DOHH2 (cell line): ENCODE data around the gene PYY.

ENCODE experiments used
- H3F3A ChIP-seq: fragments of 200-600 bp; sonication (generic), shearing (Covaris generic); 2 replicates; pipeline ENCODE4 v1.6.0; 2016; ENCODE audit warnings: antibody characterized with exemption, mild to moderate bottlenecking; ENCODE audit not compliant: control insufficient read depth, insufficient read depth
- H3K27ac ChIP-seq: fragments of 200-600 bp; sonication (generic); 2 replicates; pipeline ENCODE4 v1.5.1; 2014; ENCODE audit warnings: low read depth, mild to moderate bottlenecking, low read length, moderate library complexity
- H3K27me3 ChIP-seq: fragments of 200-600 bp; sonication (generic); 2 replicates; pipeline ENCODE4 v1.6.1; 2014; ENCODE audit warnings: mild to moderate bottlenecking, low read length, mixed read lengths; ENCODE audit not compliant: control insufficient read depth
- H3K36me3 ChIP-seq: fragments of 200-600 bp; sonication (generic); 2 replicates; pipeline ENCODE4 v1.6.1; 2014; ENCODE audit warnings: mild to moderate bottlenecking, low read length, moderate library complexity, mixed read lengths; ENCODE audit not compliant: control insufficient read depth
- H3K4me1 ChIP-seq: fragments of 200-600 bp; sonication (generic); 2 replicates; pipeline ENCODE4 v1.6.1; 2014; ENCODE audit warnings: mild to moderate bottlenecking, low read length, mixed read lengths; ENCODE audit not compliant: control insufficient read depth
- H3K4me2 ChIP-seq: fragments of 200-600 bp; sonication (generic); 2 replicates; pipeline ENCODE4 v1.6.0; 2014; ENCODE audit warnings: mild to moderate bottlenecking, low read length, moderate library complexity
- H3K4me3 ChIP-seq: fragments of 200-600 bp; sonication (generic); 2 replicates; pipeline ENCODE4 v1.5.1; 2014; ENCODE audit warnings: mild to moderate bottlenecking, low read length, mixed read lengths
- H3K79me2 ChIP-seq: fragments of 200-600 bp; sonication (generic); 2 replicates; pipeline ENCODE4 v1.6.1; 2014; ENCODE audit warnings: mild to moderate bottlenecking, low read length, mixed read lengths; ENCODE audit not compliant: control insufficient read depth
- H3K9me2 ChIP-seq: fragments of 200-600 bp; sonication (generic); replicated peaks from 2 replicates; pipeline ENCODE4 v1.6.1; 2014; ENCODE audit warnings: mild to moderate bottlenecking, low read length, mixed read lengths; ENCODE audit not compliant: control insufficient read depth
- H3K9me3 ChIP-seq: fragments of 200-600 bp; sonication (generic); 2 replicates; pipeline ENCODE4 v1.6.1; 2014; ENCODE audit warnings: antibody characterized with exemption, low read length, mixed read lengths; ENCODE audit not compliant: control insufficient read depth, insufficient read depth
- H4K20me1 ChIP-seq: fragments of 200-600 bp; sonication (generic); 2 replicates; pipeline ENCODE4 v1.6.0; 2014; ENCODE audit warnings: low read depth, mild to moderate bottlenecking, antibody characterized with exemption, low read length, moderate library complexity; ENCODE audit not compliant: control insufficient read depth, insufficient read depth
- CTCF ChIP-seq: fragments of 200-600 bp; sonication (generic); IDR thresholded peaks from one replicate; pipeline ENCODE4 v1.5.1; 2014; ENCODE audit warnings: antibody characterized with exemption, mild to moderate bottlenecking, low read depth, low read length; ENCODE audit not compliant: poor library complexity, severe bottlenecking
- EZH2phosphoT487 ChIP-seq: fragments of 200-600 bp; sonication (generic); IDR thresholded peaks from 2 replicates; pipeline ENCODE4 v1.6.1; 2017; ENCODE audit warnings: borderline replicate concordance, mild to moderate bottlenecking, antibody characterized with exemption, low read length, moderate library complexity, mixed read lengths

Gene PYY

GRCh38 chr17:43992641-43993040 is 38.9 kb upstream of the PYY start:
- H3K4me3 ChIP-seq: no peak overlapping the region
- peaks cover 7% of the 10 kb centered on the region; the same call in 1 of the 2 replicates for H3K27me3 ChIP-seq
- H3K27ac ChIP-seq: no peak overlapping the region
- H3K79me2 ChIP-seq: no peaks in the 10 kb centered on the region
- no peak overlapping the region for H3K4me2 ChIP-seq
- TF ChIP-seq CTCF (no peak), EZH2phosphoT487 (no peak)
- no peaks in the 10 kb centered on the region for H3K36me3 ChIP-seq
- H3F3A ChIP-seq: no peaks in the 10 kb centered on the region
- no peaks in the 10 kb centered on the region for H4K20me1 ChIP-seq
- H3K4me1 ChIP-seq: peaks cover 3% of the 10 kb centered on the region; the same call in 1 of the 2 replicates
- H3K9me2 ChIP-seq: no peaks in the 10 kb centered on the region
- H3K9me3 ChIP-seq: no peaks in the 10 kb centered on the region

- H4K20me1 ChIP-seq: no peaks in the 10 kb centered on the region
- H3K27me3 ChIP-seq: no peaks in the 10 kb centered on the region
- H3K4me1 ChIP-seq: no peaks in the 10 kb centered on the region
- H3K36me3 ChIP-seq: no peaks in the 10 kb centered on the region
- H3K79me2 ChIP-seq: no peaks in the 10 kb centered on the region
- no peak overlapping the region for H3K27ac ChIP-seq
- no peaks in the 10 kb centered on the region for H3K9me3 ChIP-seq
- no peaks in the 10 kb centered on the region for H3F3A ChIP-seq
- H3K4me2 ChIP-seq: no peak overlapping the region
- no peak overlapping the region for H3K4me3 ChIP-seq
- no peak for TF ChIP-seq EZH2phosphoT487
- TF ChIP-seq CTCF: no peak
- no peaks in the 10 kb centered on the region for H3K9me2 ChIP-seq
Measured at GRCh38 chr17:43988301-43988700, 34.6 kb upstream of the PYY start.

GRCh38 chr17:43987131-43988021 is 33.6 kb upstream of the PYY start:
- H3F3A ChIP-seq: no peaks in the 10 kb centered on the region
- H3K4me1 ChIP-seq: no peaks in the 10 kb centered on the region
- H3K27ac ChIP-seq: no peak overlapping the region
- no peaks in the 10 kb centered on the region for H3K79me2 ChIP-seq
- no peak overlapping the region for H3K4me2 ChIP-seq
- no peaks in the 10 kb centered on the region for H4K20me1 ChIP-seq
- no peak overlapping the region for H3K4me3 ChIP-seq
- H3K9me3 ChIP-seq: no peaks in the 10 kb centered on the region
- no peak for TF ChIP-seq CTCF
- TF ChIP-seq EZH2phosphoT487: no peak
- H3K27me3 ChIP-seq: peaks cover under 1% of the 10 kb centered on the region; the same call in 1 of the 2 replicates
- H3K9me2 ChIP-seq: no peaks in the 10 kb centered on the region
- no peaks in the 10 kb centered on the region for H3K36me3 ChIP-seq
